GM19328 (cell line): Measurements from ENCODE around the gene FBXW8.
A peak's percentile ranks its signal among the peaks of the same experiment; 100 is the strongest.
"Not testable (repeated sequence)": the region's sequence is repeated elsewhere in the genome, so short reads cannot be mapped to it uniquely, and the experiment has no call there.

Source experiments
- ATAC-seq: cut with Tn5 transposase; IDR thresholded peaks from one replicate; pipeline ENCODE4 v1.9.1; 2021; ENCODE audit warnings: mild to moderate bottlenecking, moderate library complexity; ENCODE audit not compliant: unreplicated experiment

FBXW8 gene

DNA sequence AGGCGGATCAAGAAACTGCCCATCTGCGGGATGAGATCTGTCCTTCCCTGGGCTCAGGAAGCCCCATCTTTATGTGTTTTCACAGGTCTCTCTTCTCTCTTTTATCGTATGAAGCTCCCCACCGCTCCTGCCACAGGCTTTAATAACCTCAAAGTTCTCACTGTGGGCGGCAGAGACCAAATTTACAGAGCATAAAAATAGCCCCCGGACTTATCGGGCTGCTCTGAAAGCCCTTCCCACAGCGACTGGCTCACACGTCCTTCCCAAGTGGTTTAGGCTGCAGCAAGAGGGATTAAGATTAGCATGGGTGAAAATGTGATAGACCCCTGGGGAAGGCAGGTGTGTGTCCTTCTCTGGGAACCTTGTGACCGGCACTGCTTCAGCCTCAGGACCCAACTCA lies 140.6 kb downstream of the FBXW8 start:
- ATAC-seq = no peak

DNA sequence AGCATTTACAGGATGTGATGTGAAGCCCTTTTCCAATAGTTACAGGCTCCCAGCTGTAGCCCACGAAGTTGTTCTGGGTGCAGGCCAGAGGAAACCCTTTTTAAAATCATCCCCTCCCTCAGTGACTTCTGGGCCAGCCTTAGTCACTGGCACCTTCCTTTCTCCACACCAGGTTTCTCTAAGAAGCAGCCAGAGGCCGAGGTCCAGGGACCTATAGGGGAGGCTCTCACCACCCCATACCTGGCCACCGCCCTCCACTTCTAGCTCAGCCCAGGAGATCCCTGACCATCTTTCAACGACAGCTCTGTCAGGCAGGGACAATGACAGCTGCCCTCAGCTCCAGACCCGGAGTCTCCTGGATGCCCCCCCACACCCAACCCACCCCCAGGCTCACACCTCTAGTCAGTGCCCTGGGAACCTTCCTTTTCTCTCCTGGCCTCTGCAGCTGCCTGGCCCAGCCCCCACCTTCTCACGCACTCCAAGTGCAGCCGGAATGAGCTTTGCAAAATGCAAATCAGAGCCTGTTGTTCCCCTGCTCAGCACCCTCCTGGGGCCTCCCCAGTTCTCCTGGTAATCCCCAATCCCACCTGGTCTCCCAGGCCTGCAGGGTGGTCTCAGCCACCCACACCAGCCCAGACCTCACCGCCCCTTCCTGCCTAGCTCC lies 141.8 kb downstream of the FBXW8 start:
- peak; percentile 38 for ATAC-seq

DNA sequence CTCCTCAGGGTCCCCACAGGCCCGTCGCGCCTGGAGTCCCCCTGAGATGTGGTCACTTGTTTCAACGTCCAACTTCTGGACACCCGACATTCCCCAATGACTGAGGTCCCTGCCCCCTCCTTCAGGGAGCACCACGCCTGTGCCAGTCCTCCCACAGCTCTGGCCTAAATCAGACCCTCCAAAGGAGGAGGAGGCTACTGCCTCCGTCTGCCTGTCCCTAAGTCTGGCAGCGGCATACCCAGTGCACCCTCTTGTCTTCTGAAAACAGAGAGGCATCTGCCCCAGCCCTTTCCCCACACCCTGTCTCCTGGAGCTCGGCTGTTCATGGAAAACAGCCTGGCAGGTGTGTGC lies 142.3 kb downstream of the FBXW8 start:
- ATAC-seq = no peak

DNA sequence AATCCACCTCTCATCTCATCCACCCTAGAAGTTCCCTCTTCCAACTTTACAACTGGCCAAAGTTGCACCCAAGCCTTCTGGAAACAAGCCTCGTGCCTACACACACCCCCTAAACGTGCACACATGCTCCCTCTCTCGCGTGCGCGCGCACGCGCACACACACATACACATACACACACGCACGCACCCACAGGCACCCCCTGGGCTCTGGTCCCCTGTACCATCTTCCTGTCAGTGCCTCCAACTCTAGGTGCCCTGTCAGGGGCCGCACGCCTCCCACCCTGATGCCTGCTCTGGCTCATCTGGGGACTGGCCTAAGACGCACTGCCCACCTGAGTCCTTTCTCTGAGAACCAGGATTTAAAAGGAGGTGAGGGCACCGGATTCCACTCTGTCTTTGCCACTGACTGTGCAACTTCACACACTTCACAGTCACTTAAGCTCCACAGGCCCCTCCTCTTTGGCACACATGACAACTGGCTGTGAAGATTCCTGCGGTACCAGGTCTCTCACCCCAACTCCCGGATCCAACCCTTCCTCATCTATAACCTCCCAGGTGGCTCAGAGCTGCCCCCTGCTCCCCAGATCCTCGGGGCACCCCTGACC lies 142.9 kb downstream of the FBXW8 start:
- ATAC-seq = no peak

DNA sequence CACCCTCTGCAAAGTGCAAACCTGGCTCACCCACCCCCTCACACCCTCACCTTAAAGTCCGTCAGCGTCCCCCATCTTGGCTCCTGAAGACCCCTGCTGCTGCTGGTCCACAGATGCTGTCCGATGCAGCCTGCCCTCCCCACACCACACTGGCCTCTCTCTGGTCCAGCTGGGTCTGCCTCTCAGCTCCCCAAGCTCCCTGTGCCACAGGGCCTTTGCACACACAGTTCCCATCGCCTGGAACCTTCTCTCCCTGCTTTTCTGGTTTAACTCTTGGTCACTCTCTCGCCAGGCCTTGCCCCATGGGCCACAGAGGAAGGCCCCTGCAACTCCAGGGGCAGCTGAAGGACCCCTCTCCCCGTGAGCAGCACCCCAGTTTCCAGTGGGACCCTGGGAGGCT lies 143.5 kb downstream of the FBXW8 start:
- no peak for ATAC-seq

DNA sequence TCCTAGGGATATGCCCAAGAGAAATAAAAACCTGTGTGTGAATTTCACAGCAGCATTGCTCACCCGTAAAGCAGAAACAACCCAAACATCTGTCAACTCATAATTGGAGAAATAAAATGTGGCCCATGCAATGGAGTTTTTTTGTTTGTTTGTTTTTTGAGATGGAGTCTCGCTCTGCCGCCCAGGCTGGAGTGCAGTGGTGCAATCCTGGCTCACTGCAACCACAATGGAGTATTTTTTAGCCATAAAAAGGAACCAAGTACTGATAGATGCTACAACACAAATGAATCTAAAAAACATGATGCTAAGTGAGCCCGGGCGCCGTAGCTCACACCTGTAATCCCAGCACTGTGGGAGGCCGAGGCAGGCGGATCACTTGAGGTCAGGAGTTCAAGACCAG lies 146.9 kb downstream of the FBXW8 start:
- ATAC-seq = not testable (repeated sequence)

DNA sequence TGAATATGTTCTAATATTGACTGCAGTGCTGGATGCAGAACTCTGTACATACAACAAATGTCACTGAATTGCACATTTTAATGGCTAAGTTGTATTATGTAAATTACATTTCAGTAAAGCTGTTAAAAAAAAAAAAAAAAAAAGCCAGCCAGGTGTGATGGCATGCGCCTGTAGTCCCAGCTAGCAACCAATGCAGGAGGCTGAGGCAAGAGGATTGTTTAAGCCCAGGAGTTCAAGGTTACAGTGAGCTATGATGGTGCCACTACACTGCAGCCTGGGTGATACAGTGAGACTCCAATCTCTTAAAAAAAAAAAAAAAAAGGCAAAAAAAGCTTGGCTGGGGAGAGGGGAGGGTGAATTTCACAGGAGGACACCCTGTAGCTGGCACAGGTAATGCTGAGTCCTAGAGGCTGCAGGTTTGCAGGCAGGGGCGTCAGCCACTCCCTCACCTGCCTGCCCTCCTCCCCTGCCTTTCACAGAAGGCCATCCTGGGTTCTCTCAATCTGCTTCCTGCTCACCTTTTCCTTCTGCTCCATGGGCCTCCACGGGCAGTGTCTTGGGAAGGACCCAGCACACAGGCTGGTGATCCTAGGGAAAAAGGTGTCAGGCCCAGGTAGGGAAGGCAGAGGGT lies 147.8 kb downstream of the FBXW8 start:
- no peak for ATAC-seq

DNA sequence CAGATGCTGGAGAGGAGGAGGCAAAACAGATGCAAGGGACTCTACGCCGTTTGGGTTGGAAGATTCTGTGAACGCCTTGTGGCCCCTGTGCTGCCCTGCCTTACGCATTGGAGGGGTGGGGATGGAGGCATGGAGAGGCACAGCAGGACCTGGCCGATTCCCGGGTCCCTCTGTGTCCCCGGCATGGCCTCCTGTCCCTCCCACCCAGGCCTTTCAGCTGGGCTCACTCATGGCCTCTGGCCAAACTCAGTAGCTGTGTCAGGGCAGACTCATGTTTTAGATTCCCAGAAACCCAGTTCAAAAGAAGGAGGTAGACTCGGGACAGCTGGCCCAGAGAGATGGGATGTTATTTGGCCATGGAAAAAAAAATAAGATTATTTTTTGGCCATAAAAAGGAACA lies 148.4 kb downstream of the FBXW8 start:
- ATAC-seq = no peak

DNA sequence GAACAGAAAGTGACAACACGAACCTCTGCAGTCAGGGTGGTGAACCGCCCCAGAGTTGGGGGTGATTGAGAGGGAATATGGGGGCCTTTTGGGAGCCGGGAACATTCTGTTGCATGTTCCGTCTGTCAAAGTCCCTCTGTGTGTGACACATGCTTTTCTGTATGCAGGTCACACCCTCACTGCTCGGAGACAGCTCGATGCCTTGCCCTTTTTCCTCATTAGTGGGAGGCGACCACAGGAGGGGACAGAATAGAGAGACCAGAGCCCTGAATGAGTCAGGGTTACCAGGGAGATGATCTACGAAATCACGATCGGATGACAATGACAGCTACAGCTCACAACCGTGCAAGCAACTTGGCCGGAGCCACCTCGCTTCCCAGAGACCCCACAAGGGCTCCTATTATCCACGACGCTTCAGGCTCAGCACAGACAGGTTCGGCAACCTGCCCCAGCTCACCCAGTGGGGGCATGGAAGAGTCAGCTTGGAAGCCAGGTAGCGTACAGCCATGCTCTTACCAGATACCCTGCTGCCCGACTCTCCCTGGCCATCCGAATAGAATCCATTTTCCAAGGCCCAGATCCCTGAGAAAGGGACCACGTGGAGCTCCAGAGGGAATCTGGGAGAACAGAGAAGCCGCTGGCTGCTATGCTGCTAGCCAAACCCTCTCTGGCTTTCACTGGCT lies 149.6 kb downstream of the FBXW8 start:
- no peak for ATAC-seq

DNA sequence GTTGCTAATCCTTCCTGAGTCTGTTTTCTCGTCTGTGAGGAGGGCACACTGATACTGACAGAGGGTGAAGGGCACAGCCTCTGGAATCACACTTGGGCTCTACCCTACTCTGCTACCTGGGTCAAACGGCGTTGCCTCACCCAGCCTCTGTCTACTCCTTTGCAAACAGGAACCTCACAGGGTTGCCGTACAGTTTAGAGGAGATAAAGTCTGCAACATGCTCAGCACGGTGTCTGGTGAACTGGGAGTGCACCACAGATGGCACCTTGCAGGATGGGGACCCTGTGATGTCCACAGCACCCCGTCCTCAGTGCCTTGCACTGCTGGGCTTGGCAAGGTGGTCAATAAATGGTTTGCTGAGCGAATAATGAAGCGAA lies 150.2 kb downstream of the FBXW8 start:
- ATAC-seq = no peak

DNA sequence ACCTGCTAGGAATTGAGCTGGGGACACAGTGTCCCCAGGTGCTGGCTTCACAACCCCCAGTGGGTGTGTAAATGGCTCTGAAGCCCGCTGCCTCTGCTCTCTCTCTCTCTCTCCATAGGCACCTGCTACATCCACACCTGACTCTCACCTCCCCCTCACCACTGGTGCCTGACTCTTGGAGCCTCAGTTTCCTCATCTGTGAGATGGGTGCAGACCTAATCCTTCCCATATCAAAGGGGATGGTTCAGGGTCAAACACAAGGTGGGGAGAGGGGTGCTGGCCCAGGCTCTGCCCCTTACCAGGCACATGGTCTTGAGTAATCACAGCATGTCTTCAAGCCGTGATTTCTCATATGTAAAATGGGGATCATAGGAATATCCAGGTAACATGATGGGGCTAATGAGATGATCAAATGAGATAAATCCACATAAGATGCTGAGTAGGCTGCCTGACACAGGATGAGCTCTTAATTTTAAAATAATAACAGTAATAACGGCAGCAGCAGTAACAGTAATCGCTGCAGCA lies 150.9 kb downstream of the FBXW8 start:
- ATAC-seq = no peak

DNA sequence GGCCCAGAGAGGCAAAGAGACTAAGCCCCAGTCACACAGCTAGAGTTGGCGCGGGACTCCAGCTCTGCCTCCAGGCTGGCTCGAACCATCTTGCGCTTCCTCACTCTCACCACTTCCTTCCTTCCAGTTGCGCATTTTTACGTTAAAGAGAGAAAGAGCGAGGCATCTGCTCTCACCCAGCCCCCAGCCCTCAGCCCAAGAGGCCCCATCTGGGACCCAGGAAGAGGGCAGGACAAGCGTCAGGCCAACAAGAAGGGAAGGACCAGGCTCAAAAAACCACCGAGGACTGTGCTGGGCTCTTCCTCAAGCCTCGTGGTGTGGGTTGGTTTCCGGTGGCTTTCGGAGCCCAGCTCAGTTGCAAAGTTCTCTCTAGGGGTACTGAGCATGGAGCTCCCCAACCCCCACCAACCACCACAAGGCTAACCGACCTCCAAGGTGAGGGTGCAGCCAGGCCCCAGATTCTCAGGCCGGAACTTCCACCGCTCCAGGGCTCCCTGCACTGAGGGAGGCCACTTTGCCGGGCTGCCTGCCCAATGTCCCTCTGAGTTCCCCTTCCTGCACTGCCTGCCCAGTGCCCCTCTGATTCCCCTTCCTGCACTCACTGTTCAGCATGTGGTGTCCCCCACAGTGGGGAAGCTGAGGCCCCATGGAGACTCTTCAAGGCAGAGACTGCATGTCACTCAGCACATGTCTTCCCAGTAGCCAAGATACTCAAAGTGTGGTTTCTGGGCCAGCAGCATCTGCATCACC lies 152.6 kb downstream of the FBXW8 start:
- peak; percentile 52 for ATAC-seq

DNA sequence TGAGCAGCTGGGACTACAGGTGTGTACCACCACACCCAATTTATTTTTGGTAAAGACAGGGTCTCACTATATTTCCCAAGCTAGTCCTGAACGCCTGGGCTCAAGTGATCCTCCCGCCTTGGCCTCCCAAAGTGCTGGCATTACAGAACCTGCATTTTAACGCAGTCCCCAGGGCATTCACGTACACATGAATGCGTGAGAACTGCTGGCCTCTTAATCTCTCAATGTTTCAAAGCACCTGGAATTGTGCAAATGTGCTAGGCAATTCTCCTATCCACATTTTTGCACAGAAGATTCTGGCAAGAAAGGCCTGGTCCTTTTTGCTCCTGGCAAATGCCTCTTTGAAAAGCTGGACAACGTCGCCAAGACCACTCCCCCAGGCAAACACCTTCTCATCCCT lies 153.3 kb downstream of the FBXW8 start:
- no peak for ATAC-seq

DNA sequence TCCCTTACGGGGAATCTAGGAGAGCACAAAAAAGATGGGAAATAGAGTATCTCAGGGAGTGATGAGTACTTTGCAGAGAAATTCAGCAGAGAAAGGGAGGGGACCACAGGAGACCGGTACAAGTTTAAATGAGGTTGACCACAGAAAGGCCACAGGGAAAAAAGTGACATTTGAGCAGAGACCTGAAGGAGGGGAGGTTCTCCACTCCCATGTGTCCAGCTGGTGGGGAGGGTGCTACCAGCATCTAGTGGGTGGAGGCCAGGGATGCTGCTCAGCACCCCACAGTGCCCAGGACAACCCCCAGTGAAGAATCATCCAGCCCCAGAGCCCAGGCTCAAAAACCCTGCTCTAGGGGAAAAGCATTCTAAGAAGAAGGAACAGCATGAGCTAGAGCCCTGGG lies 153.8 kb downstream of the FBXW8 start:
- ATAC-seq = no peak

DNA sequence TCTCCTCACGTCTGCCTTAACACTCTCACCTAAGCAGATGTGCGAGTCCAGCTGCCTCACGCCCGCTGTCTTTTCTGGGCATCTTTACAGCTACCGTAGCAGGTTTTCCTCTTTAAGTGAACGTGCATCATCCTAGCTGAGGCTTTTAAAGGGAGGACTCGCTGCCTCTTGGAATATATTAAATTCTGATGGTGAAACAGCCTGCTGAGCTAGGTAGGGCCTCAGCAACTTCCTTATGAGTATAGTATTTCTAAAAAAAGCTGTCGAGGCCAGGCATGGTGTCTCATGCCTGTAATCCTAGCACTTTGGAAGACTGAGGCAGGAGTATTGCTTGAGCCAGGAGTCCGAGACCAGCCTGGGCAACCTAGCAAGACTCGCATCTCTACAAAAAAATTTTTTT lies 156.3 kb downstream of the FBXW8 start:
- no peak for ATAC-seq

DNA sequence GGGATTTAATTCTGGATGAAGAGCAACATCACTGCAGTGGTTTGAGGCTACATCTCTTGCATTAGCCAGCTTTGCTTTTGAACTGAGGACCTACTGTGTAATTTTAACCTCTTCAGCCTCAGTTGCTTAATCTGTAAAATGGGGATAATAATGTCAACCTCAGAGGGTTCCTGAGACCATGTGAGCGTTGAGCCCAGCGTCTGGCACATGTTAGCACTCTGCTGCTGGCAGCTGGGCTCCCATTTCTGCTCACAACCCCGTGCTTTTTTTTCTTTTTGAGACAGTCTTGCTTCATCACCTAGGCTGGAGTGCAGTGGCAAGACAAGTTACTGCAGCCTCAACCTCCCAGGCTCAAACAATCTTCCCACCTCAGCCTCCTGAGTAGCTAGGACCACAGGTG lies 156.9 kb downstream of the FBXW8 start:
- no peak for ATAC-seq

DNA sequence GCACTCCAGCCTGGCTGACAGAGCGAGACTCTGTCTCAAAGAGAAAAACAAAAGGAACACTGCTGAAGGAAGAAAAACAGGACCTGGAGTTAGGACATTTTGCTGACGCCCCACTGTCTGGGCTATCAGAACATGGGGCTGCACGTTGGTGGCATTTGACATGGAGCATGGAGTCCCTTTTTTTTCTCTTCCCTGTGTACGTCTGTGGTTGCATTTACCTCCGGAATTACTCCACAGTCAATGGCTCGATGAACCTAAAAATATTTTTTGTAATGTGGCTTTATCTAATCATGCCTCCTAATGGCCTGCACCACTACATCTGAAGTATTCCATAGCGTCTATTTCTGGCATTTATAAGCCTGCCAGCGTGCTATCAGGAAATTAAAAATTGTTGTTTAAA lies 157.7 kb downstream of the FBXW8 start:
- ATAC-seq = no peak

DNA sequence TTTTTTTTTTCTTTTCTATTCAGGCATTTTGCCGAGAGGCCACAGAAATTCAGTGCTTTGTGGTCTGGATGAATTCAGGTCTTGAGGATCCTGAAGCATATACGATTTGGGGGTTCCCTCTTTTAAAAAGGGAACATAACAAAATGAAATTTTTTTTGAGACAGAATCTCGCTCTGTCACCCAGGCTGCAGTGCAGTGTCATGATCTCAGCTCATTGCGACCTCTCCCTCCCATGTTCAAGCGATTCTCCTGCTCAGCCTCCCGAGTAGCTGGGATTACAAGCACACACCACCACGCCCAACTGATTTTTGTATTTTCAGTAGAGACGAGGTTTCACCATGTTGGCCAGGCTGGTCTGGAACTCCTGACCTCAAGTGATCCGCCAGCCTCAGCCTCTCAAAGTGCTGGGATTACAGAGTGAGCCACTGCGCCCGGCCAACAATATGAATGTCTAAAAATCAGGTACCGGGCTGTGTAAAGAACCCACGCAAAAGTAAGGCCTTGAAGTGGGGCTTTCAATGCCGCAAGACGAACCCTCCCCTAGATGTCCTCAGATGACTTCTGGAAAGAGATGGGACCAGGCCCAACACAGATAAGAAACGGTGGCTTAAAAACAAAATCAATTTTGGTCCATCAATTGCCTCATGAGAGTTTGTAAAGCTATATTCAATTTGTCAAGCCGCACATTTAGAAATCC lies 158.5 kb downstream of the FBXW8 start:
- no peak for ATAC-seq

DNA sequence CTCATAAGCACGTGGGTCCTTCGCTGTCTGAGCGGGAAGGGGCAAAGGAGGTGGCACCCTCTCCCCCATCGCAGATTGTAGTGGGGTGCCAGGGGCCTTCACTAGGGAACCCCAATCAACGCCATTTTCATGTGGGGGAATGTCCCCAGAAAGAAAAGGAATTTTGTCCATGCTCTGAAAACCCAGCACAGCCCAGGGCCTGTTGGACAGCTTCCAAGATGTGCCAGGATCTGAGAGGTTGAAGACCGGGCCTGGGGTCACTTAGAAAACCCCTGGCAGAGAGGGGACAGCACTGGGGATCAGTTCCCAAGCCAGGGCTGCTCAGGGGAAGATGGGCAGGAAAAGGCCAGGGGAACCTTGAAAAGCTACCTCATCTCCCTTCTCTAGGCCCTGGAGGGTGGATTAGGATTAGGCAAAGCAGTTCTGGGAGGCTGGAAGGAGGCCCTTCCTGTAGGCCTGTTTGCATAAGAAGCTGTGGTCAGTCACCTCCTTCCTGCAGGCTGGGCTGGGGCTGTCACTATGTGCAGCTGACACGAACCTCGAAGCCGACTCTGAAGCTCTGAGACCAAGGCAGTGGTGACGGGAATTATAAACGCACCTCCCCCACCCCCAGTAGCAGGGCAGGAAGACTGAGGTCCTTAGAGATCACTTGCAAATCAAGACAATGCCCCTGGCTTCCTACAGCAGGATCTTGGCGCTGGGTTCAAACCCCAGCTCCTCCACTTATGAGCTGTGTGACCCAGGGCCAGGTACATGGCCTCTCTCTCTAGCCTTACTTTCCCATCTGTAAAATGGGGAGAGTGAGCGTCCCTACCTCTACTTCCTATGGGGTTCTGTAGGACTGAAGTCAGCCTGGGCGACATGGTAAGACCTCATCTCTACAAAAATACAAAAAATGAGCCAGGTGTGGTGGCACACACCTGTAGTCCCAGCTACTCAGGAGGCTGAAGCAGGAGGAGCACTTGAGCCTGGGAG lies 159.5 kb downstream of the FBXW8 start:
- no peak for ATAC-seq
